HEK293T (cell line): ENCODE data around the gene WDR53.

Experiments used
- CTCF ChIA-PET: fragments of 350-600 bp; formaldehyde crosslinking; extraction: SDS; loops from one replicate; lab custom pipeline; 2021; ENCODE audit warnings: antibody characterized with exemption, inconsistent platforms; lab: Yijun Ruan, JAX
- POLR2A ChIA-PET: fragments of 350-600 bp; formaldehyde crosslinking; extraction: SDS; loops from one replicate; lab custom pipeline; 2020; ENCODE audit warnings: antibody characterized with exemption, inconsistent platforms; lab: Yijun Ruan, JAX
- DNase-seq: peaks from one replicate; pipeline ENCODE4 v3.0.0; 2012; ENCODE audit warnings: mixed read lengths; ENCODE audit errors: extremely low spot score
- ARNT ChIP-seq: fragments of 450-650 bp; IDR thresholded peaks from 2 replicates; pipeline ENCODE4 v1.6.1; 2017; ENCODE audit warnings: mild to moderate bottlenecking
- BHLHE40 ChIP-seq: fragments of 450-650 bp; IDR thresholded peaks from 2 replicates; pipeline ENCODE4 v1.6.1; 2016; ENCODE audit warnings: mild to moderate bottlenecking, moderate library complexity, borderline replicate concordance
- CTBP1 ChIP-seq: fragments of 450-650 bp; IDR thresholded peaks from 2 replicates; pipeline ENCODE4 v1.6.1; 2016; ENCODE audit warnings: borderline replicate concordance
- ELF4 ChIP-seq: fragments of 450-650 bp; IDR thresholded peaks from 2 replicates; pipeline ENCODE4 v1.6.1; 2017; ENCODE audit warnings: antibody characterized with exemption
- FOXA1 ChIP-seq: fragments of 450-650 bp; IDR thresholded peaks from 2 replicates; pipeline ENCODE4 v1.6.1; 2016; ENCODE audit warnings: mild to moderate bottlenecking
- FOXK2 ChIP-seq: fragments of 450-650 bp; IDR thresholded peaks from 2 replicates; pipeline ENCODE4 v1.6.1; 2016; ENCODE audit warnings: mild to moderate bottlenecking
- FOXM1 ChIP-seq: fragments of 450-650 bp; IDR thresholded peaks from 2 replicates; pipeline ENCODE4 v1.6.1; 2017; ENCODE audit warnings: mild to moderate bottlenecking, borderline replicate concordance
- HDGF ChIP-seq: fragments of 450-650 bp; IDR thresholded peaks from 2 replicates; pipeline ENCODE4 v1.6.1; 2017; ENCODE audit warnings: antibody characterized with exemption, borderline replicate concordance
- L3MBTL2 ChIP-seq: fragments of 450-650 bp; conservative IDR thresholded peaks from 2 replicates; pipeline ENCODE4 v1.6.1; 2016; ENCODE audit warnings: mild to moderate bottlenecking
- LEF1 ChIP-seq: fragments of 450-650 bp; IDR thresholded peaks from 2 replicates; pipeline ENCODE4 v1.6.1; 2017; ENCODE audit warnings: mild to moderate bottlenecking, borderline replicate concordance
- NFRKB ChIP-seq: fragments of 450-650 bp; IDR thresholded peaks from 2 replicates; pipeline ENCODE4 v1.6.1; 2016; ENCODE audit warnings: mild to moderate bottlenecking, moderate library complexity
- PKNOX1 ChIP-seq: fragments of 450-650 bp; IDR thresholded peaks from 2 replicates; pipeline ENCODE4 v1.6.1; 2016
- SP1 ChIP-seq: fragments of 450-650 bp; IDR thresholded peaks from 2 replicates; pipeline ENCODE4 v1.6.1; 2017
- SUZ12 ChIP-seq: fragments of 450-650 bp; IDR thresholded peaks from 2 replicates; pipeline ENCODE4 v1.6.1; 2016; ENCODE audit warnings: mild to moderate bottlenecking
- TARDBP ChIP-seq: fragments of 450-650 bp; IDR thresholded peaks from 2 replicates; pipeline ENCODE4 v1.6.1; 2016
- ZNF384 ChIP-seq: fragments of 450-650 bp; IDR thresholded peaks from 2 replicates; pipeline ENCODE4 v1.6.1; 2016

WDR53 gene

DNA sequence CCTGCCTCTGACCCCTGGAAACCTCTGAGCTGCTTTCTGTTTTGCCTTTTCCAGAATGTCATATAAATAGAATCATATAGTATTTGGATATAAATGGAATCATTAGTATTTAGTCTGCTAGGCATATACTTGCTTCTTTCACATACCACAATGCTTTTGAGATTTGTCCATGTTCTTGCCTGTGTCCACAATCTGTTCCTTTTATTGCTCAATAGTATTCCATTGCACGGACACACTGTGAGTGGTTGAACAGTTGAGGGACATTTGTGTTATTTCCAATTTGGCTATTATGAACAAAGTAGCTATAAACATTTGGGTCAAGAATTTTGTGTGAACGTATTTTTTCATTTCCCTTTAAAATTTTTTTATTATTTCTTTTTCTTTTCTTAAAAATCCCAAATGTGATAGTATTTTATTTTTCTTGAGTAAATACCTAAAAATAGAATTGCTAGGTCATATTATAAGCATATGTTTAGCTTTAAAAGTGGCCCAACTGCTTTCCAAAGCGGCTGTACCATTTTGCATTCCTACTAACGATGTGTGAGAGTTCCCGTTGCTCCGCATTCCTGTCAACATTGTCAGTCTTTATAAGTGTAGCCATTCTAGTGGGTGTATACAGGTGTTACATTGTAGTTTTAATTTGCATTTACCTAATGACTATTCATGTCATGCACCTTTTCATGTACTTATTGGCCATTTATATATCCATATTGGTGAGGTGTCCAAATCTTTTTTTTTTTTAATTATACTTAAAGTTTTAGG, 26.5 kb downstream of the WDR53 start:
- TF ChIP-seq ARNT (no peak), ZNF384 (no peak), FOXA1 (no peak), L3MBTL2 (no peak), NFRKB (no peak)
- CTCF ChIA-PET, result no interaction called here

DNA sequence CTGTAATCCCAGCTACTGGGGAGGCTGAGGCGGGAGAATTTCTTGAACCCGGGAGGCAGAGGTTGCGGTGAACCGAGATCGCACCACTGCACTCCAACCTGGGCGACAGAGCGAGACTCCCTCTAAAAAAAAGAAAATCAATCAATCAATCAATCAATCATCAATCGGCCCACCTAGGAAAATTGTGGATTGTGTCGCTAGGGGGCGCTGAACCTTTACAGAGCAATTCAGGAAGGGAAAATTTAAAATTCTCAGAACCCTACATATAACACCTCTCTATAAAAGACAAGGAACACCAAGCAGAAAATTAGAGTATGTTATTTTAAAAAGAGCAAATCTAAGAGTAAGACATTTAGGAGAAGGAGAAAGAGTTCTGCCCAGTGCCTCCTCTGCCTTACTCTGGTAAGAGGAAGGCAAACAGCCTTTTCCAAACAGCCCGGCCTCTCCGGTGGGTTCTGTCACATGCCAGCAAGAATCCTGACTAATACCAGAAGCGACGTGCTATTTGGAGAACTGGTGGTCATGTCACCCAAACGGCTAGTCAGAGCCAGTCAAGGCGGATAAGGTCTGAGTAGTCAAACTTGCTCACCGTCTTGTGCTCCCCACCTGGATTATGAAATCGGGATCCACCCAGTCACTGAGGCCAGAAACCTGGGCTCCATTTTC, 30.9 kb downstream of the WDR53 start:
- DNase-seq, result peak; percentile 8
- POLR2A ChIA-PET, result no interaction called here
- CTCF ChIA-PET, result no interaction called here
- peak; percentile 92 for TF ChIP-seq PKNOX1
- TF ChIP-seq L3MBTL2, result no peak

More for the DNA sequence above, 26.5 kb downstream of the WDR53 start:
- POLR2A ChIA-PET, result no interaction called here
- no peak for DNase-seq

DNA sequence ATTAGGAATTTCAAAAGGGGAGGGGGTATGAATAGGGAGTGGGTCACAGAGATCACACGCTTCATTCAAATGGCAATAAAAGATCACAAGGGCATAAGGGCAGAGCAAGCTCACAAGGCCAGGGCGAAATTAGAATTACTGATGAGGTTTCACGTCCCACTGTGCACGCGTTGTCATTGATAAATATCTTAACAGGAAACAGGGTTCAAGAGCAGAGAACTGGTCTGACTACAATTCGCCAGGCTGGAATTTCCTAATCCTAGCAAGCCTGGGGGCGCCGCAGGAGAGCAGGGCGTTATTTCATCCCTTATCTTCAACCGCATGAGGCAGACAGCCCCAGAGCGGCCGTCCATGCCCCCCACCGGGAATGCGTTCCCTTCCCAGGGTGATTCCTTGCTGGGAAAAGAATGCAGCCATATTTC, 35.1 kb downstream of the WDR53 start:
- ChIA-PET CTCF (no interaction called here), POLR2A (no interaction called here)
- peak; percentile 8 for DNase-seq
- TF ChIP-seq TARDBP (no peak), CTBP1 (no peak), FOXA1 (no peak), LEF1 (no peak), BHLHE40 (no peak), L3MBTL2 (no peak), NFRKB (no peak), FOXM1 (no peak), HDGF (no peak), ARNT (no peak), SUZ12 (no peak), SP1 (no peak), PKNOX1 (no peak)

DNA sequence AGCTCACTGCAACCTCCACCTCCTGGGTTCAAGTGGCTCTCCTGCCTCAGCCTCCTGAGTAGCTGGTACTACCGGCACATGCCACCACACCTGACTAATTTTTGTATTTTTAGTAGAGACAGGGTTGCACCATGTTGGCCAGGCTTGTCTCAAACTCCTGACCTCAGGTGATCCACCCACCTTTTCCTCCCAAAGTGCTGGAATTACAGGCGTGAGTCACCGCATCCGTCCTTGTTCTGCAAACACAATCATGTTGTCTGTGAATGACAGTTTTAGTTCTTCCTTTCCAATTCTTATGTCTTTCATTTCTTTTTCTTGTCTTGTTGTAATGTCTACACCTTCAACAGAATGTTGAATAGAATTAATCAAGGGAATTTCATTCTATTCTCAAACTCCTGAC, 36.9 kb downstream of the WDR53 start:
- TF ChIP-seq L3MBTL2, result no peak
- TF ChIP-seq PKNOX1, result no peak
- TF ChIP-seq FOXK2, result no peak
- TF ChIP-seq ARNT, result no peak
- no peak for TF ChIP-seq ZNF384
- no peak for TF ChIP-seq FOXM1
- no peak for TF ChIP-seq ELF4
- TF ChIP-seq NFRKB, result no peak
- no peak for TF ChIP-seq BHLHE40
- no peak for TF ChIP-seq TARDBP
- no peak for TF ChIP-seq SUZ12
- TF ChIP-seq HDGF, result no peak
- no peak for TF ChIP-seq LEF1
- TF ChIP-seq SP1, result no peak
- no peak for TF ChIP-seq FOXA1
- TF ChIP-seq CTBP1, result no peak
- CTCF ChIA-PET, result no interaction called here
- POLR2A ChIA-PET, result no interaction called here
- no peak for DNase-seq

DNA sequence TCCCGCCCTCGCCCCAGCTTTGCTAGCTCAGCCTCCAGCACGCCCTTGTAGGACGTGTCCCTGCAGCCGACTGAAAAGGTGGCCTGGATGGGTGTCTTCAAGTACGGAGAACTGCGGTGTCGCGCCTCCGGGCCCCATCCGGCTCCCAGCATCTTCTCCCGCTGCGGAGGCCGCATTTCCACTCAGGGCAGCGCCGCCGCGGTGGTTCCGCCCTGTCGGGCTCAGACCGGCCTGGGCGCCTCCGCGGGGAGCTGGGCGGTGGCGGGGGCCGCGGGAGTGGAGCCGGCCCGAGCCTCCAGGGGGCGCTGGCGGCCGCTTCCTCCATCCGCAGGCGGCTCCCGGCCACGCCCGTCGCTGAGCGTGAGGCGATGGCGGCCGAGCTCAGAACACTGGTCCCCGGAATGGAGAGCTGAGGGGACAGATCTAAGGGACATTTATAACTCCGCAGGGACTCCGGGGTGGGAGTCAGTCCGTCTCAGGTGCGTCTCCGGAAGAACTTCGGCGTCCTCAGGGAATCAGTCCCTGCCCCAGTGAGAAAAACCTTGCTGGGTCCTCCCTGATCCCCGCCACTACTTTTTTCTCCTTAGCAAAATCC, 39.6 kb downstream of the WDR53 start:
- no peak for DNase-seq
- POLR2A ChIA-PET, result no interaction called here
- no peak for TF ChIP-seq BHLHE40
- TF ChIP-seq CTBP1, result no peak
- TF ChIP-seq FOXM1, result no peak
- no peak for TF ChIP-seq FOXA1
- no peak for TF ChIP-seq ELF4
- no peak for TF ChIP-seq PKNOX1
- TF ChIP-seq NFRKB, result no peak
- no peak for TF ChIP-seq LEF1
- no peak for TF ChIP-seq L3MBTL2
- TF ChIP-seq FOXK2, result no peak
- no peak for TF ChIP-seq ZNF384
- TF ChIP-seq SP1, result no peak
- TF ChIP-seq HDGF, result no peak
- no peak for TF ChIP-seq ARNT
- CTCF ChIA-PET, result no interaction called here
